DLD1 (cell line): ENCODE results near the gene PHF1.

Experiments
- in situ Hi-C: cut with HindIII; loops from 2 replicates; pipeline ENCODE4 v1.10.0; 2017; ENCODE audit warnings: low sequenced_read_pairs

The PHF1 gene

DNA sequence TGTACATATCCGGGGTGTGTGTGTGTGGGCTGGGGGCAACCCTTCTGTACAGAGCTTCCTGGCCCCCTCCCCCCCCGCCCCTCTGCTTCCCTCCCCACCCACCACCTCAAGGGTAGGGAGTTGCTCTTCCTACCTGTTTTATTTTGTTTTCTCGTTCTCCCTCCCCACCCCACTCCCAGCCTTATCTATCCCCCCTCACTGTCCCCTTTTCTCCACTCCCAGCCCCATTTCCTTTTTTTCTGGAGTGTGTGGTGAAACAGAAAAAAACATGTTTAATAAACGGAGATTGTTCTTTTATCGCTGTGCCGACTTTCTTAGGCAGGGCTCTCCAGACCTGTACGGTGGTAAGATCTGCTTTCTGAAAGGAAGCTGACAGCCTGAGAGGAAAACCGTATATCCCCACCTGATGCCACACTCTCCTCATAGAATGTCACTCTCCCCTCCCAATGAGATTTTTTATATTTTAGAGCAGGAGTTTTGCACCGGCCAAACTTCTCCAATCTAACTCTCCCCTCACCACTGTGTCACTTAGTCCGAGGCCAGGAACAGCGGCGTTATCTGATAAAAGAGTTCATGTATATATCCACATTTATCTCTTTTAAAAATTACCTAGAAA is 42.7 kb downstream of the PHF1 start:
- in situ Hi-C loops = no loop called here

DNA sequence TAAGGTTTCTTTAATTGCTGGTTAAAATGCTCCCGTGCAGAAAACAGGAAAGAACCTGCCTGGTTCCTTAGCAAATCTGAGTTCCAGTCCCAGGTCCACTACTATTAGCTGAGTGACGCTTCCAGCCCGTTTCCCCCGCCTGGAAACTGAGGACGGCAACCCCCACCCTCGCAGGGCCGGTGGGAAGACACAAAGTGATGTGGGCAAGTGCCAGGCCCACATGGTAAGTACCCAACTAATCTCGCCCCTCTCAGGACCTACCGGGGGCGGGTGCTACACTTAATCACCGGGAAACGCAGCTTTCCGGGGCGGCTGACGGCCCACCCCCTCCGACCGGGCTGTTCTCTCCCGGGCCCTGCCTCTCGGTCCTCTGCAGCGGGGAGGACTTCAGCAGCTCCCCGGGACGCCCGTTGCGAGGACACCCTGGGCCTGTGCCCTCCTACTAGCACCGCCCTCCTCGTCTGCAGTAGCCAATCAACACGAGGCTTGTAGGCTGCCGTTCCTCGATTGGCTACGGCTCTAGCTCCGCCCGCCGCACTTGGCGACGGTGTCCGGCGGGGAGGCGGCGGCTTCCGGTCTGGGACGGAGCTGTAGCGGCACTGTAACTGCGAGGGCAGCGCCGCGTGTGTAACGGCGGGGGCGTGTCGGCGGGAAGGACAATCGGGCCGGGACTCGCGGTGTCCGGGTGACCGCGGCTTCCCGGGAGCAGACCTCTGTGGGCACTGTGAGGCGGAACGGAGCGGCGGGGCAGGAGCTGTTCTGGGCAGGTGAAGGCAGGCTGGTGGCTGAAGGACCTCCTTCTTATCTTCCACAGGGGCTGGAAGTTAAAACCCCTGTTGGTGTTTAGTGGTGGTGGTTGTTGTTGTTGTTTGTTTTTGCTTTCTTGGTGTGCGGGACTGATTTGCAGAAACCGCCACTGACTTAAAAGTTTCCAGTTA is 43.5 kb downstream of the PHF1 start, which contains the start of gene ZBTB9:
Gene ZBTB9, plus strand, starts transcription at position 568 of the 938 bp plus-strand sequence. CDS start 525 bp downstream, outside the sequence.
- in situ Hi-C loops = no loop called here

DNA sequence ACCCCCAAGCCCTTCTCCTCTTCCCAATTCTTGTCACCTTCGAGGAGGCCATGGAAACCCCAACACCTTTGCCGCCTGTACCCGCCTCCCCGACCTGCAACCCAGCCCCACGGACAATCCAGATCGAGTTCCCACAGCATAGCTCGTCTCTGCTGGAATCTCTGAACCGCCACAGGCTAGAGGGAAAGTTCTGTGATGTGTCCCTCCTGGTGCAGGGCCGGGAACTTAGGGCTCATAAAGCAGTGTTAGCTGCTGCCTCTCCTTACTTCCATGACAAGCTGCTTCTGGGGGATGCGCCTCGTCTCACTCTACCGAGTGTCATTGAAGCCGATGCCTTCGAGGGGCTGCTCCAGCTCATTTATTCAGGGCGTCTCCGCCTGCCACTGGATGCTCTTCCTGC is 44.2 kb downstream of the PHF1 start:
- in situ Hi-C loops = no loop called here

DNA sequence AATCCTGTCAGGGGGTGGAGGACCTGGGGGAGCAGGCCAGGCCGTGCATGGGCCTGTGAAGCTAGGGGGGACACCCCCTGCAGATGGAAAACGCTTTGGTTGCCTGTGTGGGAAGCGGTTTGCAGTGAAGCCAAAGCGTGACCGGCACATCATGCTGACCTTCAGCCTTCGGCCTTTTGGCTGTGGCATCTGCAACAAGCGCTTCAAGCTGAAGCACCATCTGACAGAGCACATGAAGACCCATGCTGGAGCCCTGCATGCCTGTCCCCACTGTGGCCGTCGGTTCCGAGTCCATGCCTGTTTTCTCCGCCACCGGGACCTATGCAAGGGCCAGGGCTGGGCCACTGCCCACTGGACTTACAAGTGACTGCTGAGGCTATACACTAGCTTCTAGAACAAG is 45.3 kb downstream of the PHF1 start:
- in situ Hi-C loops = no loop called here

DNA sequence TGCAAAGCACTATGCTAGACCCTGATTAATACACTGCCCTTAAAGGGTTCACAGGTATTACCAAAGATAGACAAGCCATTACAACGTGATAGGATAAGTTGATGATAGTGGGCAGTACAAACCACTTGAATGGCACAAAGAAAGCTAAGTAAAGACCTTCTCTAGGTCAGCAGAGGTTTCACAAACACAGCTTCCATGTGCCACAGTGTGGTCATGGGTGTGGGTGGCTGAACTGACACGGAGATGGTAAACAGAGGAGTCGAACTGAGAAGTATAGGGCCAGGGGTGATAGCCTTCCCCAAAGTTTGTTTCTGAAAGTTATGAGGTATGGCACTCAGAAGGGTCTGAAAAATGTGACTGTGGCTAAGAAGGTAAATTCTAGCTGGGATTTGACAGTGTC is 47.9 kb downstream of the PHF1 start:
- in situ Hi-C loops = no loop called here

DNA sequence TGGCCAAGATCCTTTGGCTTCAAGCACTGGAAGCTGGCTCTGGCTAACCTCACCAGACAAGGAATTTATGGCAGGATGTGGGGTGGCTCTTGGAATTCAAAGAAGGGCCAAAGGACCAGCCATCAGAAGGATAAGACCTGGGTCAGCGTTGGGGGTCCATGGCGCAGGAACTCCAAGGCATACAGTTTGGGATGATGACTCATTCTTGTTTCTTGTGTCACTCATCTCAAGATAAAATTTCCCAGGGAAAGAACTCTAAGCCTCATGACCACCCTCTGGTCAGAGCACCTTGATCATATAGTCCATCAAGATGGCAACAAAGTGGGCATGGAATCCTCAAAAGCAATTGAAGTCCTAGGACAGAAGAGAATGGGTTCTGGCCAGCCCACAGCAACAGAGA is 48.4 kb downstream of the PHF1 start:
- in situ Hi-C loops = no loop called here
